ENCODE results near the gene LAMA4.
"Not testable (repeated sequence)": the region's sequence is repeated elsewhere in the genome, so short reads cannot be mapped to it uniquely, and the experiment has no call there.

The LAMA4 gene

DNA sequence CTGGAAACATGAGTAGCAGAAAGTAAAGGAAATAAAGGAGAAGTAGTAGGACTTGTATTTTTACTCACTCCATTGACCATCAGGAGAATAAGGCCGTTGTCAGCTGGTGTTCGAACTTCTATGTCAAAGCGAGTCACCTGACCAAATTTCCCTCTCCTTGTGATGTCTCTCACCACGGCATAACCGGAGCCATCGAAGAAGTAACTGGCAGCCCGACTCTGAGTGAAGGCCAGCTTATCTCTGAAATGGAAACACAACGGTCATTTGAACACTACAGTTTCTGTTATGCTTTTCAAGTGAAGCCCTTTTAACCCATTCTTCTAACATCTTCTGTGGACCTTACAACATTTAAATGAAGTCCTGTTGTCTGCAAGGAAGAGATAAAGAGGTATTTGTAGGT, 115.3 kb downstream of the LAMA4 start:
- no peak for FAIRE-seq

DNA sequence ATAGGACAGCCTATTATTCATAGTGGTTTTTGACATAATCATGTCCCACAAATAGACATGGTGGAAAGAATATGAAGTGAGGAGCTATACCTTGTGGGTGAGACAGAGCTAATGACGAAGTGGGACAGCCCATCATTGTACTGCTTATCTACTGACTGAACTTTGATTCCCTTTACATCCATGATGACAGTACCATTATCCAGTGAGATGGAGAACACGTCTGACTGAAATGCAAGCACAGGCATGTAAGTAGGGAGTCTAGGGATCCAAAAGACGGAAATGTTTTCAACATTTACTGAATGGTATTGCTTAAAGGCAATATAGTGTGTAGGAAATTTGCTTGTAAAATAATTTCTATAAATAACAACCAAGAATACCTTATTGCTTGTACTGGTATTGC, 123.5 kb downstream of the LAMA4 start:
- no peak for FAIRE-seq

DNA sequence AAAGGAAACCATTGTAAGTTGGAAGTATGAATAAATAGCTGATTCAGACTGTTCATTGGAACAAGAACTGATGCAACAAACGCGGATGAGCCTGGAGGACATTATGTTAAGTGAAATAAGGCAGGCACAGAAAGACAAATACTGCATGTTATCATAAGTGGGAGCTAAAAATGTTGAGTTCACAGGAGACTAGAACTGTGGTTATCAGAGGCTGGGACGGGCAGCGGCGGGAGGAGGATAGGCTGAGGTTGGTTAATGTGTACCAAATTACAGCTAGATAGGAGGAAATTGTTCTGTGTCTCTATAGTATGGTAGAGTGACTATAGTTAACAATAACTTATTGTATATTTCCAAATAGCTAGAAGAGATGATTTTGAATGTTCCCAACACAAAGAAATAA, 126.2 kb downstream of the LAMA4 start:
- FAIRE-seq: no peak

DNA sequence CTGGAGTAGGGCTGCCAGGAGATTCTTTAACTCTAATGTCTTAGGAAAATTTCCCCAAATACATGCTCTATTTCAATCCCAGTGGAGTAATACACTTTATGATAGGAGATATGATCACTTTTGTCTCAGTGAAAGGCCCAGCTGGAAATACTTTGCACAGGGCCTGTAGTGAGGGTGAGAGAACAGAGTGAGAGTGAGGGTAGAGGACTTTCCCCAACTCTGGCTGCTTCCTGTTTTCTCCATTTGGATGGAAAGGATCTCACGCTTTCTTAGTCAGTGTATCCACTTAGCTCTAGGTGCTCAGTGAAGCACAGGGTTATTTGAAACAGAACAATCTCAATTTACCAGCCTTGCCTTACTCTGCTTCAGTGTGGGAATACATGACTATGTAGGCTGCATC, 130.4 kb downstream of the LAMA4 start:
- no peak for FAIRE-seq

DNA sequence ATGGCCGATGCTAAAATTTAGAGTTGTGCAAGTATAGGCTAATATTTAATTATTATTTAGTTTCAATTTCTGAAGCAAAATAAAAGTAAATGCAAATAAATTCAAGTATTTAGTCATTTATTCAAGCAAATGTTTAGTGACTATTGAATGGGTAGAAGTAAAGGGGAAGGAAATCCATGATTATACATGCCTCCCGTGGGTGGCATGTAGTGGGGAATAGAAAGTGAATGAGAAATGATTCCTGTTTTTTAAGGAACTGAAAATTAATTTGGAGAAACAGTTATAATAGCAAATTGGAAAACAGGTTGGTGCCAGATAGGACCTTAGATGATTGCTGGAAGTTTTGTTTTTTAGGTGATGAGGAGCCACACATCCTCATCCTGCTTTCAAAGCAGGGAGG, 131.6 kb downstream of the LAMA4 start:
- no peak for FAIRE-seq

DNA sequence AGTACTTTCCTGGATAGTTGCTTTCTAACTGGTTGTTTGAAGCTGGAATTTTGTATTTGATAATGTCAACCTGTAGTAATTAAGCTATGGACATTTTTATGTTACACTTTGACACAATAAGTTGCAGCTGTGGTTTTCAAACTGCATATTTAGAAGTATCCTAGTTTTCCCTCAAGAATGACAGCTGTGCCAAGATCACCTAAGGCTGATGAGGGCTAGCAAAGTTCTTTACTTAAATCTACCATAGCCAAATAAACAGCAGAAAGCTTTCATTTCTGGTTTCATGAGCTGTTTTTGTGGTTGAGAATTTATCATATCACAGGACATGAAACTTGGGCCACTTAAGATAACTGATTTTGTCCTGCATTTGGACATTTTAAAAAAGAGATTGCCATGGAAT, 136.3 kb downstream of the LAMA4 start:
- FAIRE-seq: no peak

DNA sequence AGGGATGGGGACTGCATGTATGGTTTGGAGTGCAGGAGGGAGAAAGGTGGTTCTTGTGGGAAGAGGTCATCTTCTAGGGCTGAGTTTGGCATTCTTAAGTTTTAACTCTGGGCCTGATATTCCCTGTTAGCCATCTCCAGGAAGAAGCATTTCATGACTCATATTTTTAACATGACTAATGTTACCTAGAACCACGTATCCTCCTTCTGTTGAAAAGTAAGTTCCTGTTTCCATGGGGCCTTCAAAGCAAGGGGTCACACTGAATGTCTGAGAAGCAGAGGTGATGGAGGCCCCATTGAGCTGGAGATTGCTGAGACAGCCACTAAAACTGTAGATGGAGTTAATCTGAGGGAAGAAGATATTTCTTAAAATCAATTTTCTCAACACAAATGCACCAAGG, 136.8 kb downstream of the LAMA4 start:
- FAIRE-seq: no peak

DNA sequence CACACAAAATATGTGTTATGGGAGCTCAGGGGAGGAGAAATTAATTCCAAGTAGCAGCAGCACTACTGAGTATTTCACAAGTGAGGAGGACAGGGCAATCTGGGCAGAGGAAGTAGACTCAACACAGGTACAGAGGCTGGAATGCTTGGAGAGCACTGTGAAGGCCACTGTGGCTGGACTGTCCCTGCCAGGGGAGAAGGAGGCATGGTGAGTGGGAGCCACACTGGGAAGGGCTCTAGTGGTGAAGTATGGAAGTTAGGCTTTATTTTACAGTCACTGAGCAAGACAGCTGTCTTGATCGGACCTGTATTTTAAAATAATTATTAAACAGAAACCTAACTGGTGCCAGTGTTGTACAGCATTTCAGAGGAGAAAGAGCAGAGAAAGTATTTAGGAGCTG, 138.1 kb downstream of the LAMA4 start:
- no peak for FAIRE-seq

DNA sequence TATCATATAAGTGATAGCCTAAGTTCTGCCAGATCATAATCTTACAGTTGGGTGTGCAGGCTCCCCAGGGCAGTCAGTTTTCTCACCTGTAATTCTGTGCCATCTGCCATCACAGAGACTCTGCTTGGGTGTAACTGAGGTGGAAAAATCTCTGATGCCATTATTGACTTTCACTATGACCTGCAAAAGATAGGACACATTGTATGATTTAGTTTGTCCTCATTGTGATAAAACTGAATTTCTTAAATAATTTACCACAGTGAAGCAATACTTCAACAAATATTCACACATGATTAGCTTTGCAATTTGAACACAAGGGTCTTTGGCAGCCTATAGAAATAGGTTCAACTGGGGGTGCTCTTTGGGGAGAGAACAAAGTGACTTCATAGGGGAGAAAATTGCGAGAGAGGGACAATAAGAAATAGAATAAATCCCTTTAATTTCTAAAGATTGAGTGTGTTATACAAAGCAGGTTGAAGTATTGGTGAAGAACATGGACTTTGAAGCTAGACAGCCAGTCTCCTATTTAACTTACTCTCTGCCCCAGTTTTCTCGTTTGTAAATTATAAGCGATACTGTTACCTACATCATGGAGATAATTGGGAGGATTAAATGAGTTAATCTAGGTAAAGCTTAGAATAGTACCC, 139.7 kb downstream of the LAMA4 start:
- FAIRE-seq: no peak

DNA sequence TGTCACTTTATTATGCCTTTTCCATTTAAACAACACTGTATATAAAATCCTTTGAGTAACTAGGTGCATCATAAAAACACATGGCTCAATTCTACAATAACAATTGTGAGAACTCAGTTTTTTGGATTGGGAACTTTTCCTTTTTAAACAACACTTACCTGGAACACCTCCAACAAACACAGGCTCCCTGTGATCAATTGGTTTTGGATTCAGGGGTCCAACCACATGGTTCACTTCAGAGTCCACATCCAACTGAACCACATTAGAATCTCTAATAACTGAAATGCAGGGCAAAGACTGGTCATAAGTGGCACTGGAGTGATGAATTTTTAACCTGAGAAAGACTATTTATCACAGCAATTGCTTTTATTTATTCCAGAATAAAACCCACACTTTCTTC, 140.4 kb downstream of the LAMA4 start:
- FAIRE-seq: no peak

DNA sequence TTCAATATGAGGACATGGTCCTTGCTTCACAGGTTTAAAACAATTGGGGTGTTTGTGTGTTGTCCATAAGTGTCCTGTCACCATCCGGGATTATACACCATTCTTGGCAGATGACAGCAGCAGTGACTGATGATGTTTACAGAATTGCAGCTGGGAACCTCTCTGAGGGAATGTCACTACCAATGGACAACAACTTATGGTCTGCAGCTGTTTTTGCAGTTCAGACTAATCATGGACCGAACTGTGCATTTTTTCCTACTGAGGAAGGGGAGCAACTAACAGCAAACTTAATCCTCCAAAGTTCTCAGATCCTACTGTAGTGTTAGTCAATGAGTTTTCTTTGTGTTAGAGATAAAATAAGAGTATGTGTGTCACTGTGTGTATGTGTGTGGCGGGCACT, 140.9 kb downstream of the LAMA4 start:
- no peak for FAIRE-seq

DNA sequence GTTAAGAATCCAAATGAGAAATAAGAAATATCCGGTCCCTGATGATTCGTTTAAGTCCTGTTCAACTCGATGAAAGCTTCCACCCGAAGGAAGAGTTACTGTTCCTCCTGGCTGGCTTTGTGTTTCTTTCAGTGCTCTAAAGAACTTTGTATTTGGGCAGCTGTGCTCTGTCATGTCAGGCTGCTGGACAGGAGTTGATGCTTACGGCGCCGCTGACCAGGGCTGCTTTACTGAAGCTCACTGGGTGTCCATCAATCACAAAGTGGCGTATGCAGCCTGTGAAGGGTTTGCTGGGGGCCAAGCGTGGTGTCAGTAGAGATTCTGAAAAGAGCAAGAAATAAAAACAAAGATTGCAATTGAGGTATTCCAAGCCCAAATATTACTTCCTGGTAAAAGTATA, 145.1 kb downstream of the LAMA4 start:
- no peak for FAIRE-seq

DNA sequence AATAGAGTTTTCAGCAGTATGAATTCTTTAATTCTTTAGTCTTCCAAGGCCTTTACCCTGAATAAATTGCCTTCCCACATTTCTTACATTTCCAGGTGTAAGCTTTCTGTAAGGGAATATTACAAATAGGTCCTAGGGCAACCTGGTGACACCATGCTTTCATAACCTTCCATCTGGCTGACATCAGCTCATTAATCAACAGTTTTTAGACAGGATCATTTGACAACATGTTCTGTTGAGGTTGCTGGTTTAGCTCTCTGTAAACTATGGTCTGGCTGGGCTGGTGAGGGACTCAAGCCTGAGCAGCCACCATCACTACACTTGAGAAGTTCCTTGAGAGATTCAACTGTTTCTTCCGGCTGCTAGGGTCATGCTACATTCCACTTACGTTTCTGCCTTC, 147.8 kb downstream of the LAMA4 start:
- no peak for FAIRE-seq

DNA sequence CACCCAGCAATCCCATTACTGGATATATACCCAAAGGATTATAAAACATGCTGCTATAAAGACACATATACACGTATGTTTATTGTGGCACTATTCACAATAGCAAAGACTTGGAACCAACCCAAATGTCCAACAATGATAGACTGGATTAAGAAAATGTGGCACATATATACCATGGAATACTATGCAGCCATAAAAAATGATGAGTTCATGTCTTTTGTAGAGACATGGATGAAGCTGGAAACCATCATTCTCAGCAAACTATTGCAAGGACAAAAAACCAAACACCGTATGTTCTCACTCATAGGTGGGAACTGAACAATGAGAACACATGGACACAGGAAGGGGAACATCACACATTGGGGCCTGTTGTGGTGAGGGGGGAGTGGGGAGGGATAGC, 148.3 kb downstream of the LAMA4 start:
- not testable (repeated sequence) for FAIRE-seq

DNA sequence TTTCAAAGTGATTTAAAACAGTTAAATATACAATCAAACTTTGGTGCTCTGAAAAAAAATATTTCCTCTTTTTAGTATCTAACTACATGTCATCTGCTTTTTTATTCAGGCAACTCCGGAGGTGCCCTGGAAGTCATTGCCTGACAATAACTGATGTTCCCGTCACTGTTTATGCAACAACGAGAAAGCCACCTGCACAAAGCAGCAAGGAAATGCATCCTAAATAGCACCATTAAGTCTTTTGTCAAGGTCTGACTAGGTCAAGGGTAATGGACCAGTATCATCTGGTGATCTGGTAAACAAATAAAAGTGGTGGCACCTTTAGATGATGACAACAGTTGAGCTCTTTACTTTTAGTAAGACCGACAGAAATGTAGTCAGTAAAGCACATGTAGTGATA, 153.8 kb downstream of the LAMA4 start:
- FAIRE-seq: no peak

DNA sequence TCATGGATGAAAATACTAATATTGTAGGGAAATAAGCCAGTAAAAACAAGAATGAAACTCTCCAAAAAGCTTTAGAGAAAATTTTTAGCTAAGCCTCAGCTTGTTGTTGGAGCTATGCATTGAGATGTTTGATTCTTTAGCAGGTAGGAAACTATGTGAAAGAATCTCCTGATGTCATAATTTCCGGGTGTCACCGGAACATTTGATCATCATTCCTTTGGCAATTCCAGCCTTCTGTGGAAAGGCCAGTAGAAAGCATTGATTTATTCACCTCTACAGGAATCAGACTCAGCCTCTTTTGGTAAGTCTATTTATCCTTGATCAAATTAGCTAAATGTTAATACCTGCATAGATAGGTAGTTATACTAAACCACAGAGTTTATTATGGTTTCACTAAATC, 157.5 kb downstream of the LAMA4 start:
- FAIRE-seq: no peak

DNA sequence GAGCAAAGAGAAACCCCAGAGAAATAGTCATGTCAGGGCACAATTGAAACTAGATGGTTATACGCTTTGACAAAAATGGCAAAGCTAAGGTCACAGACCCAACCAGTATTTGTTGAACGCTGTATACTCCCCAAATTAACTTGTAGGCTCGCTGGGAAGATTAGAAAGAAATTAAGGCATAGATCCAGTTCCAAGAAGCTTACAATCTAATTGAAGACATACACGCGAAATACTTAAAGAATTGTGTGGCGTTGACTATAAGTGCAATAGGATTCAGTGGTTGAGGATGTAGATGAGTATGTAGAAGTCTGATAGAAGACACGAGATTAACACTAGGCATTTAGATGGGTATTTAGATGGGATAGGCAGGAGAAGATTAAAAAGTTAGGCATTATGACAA, 166.5 kb downstream of the LAMA4 start:
- no peak for FAIRE-seq

DNA sequence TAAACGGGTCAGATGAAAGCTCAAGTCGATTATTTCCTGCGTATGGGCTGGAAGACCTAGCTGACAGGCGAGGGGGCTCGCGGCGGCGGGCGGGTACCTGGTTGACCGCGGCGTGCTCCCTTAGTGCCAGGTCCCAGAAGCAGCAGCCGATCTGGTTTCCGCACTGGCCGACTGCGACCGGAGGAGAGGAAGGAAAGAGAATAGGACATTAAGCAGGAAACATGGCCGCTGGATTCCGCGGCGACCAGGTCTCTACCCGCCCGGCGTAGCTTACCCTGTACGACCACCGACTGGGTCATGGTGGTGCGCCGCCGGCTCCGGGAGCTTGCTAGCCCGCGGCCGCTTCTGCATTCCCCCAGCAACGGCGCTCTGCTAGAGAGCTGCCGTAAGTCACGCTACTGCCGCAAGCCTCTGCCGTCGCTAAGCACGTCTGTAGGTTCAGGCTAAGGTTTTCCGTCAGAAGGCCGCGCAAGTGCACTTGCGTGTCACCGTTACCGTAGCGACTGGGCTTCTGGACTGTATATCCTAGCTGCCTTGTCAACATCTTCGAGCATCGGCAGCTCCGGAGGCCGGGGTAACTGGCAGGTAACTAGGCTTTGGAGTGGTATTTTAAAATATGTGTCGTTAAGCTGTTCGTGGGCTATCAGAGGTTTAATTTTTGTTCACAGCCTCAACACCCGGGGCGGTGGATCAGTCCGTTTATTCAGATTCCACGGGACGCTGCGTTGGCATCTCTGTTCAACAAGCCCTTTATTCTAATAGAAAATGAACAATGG, 167.0 kb downstream of the LAMA4 start, which contains the start of the genes FAM229B and TUBE1:
TSS of gene FAM229B (plus strand) at position 456 of the 776 bp plus-strand sequence. CDS start 11,693 bp downstream, outside the sequence.
TSS of gene TUBE1 (minus strand) at position 347 of the 776 bp plus-strand sequence. CDS start at position 299, 48 bp downstream.
- FAIRE-seq: peak; percentile 68

DNA sequence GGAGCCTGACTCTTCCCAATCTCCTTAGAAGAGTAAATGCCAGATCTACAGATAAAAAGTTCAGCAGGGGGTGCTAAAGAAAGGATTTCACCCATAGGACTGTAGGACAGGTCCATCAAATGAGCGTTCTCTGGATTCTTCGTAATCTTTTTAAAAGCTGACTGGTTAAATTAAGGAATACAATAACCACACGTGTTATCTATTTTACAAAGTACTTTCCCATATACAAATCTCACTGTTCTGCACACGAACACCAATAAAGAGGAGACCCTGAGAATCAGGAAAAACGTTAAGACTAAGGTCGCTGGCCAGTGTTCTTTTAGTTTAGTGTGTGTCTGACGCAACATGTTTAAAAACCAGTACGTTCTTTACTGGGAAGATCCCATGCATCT, 167.6 kb downstream of the LAMA4 start:
- no peak for FAIRE-seq

DNA sequence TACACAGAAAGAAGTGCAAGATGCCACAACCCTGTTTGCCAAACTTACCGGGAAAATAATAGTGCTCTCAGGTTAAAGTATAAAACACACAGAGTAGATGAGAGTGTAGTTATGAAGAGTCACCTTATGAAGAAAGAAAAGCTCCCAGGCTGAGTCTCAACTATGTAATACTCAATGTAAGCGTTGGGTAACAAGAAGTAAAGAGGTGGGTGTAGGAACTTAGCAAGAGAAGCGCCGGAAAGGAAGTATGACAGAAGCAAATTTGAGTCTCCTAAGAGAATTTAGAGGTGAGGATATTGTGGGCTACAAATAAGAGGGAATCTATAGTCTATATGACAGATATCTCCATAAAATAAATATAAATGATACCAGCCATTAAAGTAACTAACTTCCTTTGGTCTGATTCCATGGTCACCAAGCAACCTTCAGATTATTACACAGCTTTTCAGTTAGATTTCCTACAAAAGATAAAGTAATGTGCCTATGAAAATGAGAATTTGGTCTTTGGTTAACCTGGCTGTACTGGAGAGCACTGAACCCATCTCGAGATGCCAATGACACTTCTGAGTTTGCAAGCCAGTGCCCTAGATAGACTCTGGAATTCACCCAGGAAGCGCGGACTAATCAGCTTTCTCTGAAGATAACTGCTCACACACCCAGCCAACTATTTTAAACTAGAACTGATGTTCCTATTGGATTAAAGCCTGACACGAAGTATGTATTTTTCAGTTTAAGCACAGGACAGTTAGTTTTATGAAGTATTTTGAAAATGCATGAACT, 168.9 kb downstream of the LAMA4 start:
- no peak for FAIRE-seq

DNA sequence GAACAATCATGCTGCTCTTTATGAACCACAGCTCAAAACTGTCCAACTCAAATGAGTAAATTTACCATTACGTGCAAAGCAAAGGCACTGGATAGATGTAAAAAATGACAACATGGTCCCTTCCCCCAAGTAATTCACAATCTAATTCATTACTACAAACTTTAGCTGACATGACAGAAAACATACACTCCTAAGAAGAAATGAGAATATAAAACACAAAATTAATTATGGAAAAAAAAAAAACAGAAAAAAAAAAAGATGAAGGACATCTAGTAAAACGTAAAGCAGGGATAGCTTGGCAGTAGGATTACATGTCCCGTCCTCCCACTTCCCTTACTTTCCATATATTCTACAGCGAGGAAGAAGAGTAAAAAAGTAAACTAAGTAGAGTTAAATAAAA, 172.8 kb downstream of the LAMA4 start:
- FAIRE-seq: no peak

DNA sequence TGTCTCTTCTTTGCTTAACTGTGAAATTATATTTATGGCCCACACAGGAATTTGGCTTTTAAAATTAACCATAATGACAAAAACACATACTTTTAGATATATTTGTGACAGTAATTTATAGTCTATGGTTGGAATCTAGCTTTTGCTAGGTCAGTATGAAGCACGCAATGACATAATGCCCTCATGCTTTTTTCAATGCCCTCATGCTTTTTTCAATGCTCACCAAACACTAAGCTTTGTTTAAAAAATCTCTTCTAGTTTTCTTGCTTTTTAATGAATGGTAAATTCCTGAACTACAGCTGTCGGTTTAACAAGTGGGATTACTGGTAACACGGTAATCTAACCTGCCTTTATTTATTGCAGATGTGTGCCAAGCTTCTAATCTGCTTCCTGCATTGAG, 187.8 kb downstream of the LAMA4 start:
- FAIRE-seq: no peak

DNA sequence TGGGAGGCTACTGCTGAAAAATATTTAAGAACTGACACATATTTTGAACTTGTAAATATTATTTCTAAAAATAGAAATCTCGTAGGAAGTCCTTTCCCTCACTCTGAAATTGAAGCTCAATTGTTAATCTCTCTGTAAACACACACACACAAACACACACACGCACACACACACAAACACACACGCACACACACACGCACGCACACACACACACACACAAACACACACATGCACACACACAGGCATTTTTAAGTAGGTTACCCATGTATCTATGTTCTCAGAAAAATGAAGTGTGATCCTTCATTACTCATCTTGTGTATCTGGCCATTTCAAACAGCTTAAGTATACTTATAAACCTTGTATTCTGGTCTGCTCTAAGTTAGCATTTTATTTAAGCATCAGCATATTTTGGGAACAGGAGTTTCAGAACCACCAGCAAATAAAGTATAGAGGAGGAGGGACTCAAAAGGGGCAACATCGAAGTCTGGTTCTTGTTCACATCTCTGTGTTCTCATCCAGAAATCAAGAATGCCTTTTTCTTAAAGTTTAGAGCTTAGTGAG, 188.9 kb downstream of the LAMA4 start:
- no peak for FAIRE-seq
